NCI-H69 (cell line): ENCODE results near the gene GDF3.
"Not testable (repeated sequence)": the region's sequence is repeated elsewhere in the genome, so short reads cannot be mapped to it uniquely, and the experiment has no call there.

Source experiments
- DNase-seq: peaks from one replicate; lab custom pipeline; 2025; lab: John Stamatoyannopoulos, UW

The GDF3 gene

GRCh38 chr12:7695566-7696197 is at the start of gene GDF3:
Gene GDF3 (minus strand): TSS chr12:7695775. CDS start chr12:7695728, 47 bp downstream.
- DNase-seq, result no peak

GRCh38 chr12:7732993-7733392 is 37.4 kb upstream of the GDF3 start:
- DNase-seq, result no peak

GRCh38 chr12:7731486-7731885 is 35.9 kb upstream of the GDF3 start:
- DNase-seq, result no peak

- not testable (repeated sequence) for DNase-seq
Observed at GRCh38 chr12:7730984-7731383, 35.4 kb upstream of the GDF3 start.

GRCh38 chr12:7729746-7730145 is 34.2 kb upstream of the GDF3 start:
- no peak for DNase-seq

GRCh38 chr12:7723926-7724325 is 28.4 kb upstream of the GDF3 start:
- no peak for DNase-seq

GRCh38 chr12:7719946-7720730 is 24.6 kb upstream of the GDF3 start:
- no peak for DNase-seq

GRCh38 chr12:7716381-7716780 is 20.8 kb upstream of the GDF3 start:
- DNase-seq, result no peak

GRCh38 chr12:7712841-7713442 is 17.4 kb upstream of the GDF3 start:
- DNase-seq, result no peak

- no peak for DNase-seq
Observed at GRCh38 chr12:7711133-7711532, 15.6 kb upstream of the GDF3 start, which contains the start of gene DPPA3. Gene DPPA3 (plus strand): TSS chr12:7711433. CDS start chr12:7711571, 138 bp downstream.

GRCh38 chr12:7709969-7710675 is 14.5 kb upstream of the GDF3 start:
- DNase-seq, result no peak

GRCh38 chr12:7705846-7706245 is 10.3 kb upstream of the GDF3 start:
- DNase-seq, result no peak

GRCh38 chr12:7695237-7695560 is 376 bp downstream of the GDF3 start:
- DNase-seq, result no peak

- no peak for DNase-seq
Observed at GRCh38 chr12:7694556-7695236, 879 bp downstream of the GDF3 start.

- no peak for DNase-seq
Observed at GRCh38 chr12:7693793-7694192, 1.8 kb downstream of the GDF3 start.

GRCh38 chr12:7681535-7681934 is 14.0 kb downstream of the GDF3 start:
- DNase-seq, result no peak

GRCh38 chr12:7679251-7680045 is 16.1 kb downstream of the GDF3 start:
- no peak for DNase-seq

- DNase-seq, result no peak
Observed at GRCh38 chr12:7678744-7679143, 16.8 kb downstream of the GDF3 start.

- peak; percentile 31 for DNase-seq
Observed at GRCh38 chr12:7677432-7677888, 18.1 kb downstream of the GDF3 start.

- not testable (repeated sequence) for DNase-seq
Observed at GRCh38 chr12:7675455-7675854, 20.1 kb downstream of the GDF3 start.

GRCh38 chr12:7668171-7668570 is 27.4 kb downstream of the GDF3 start:
- DNase-seq, result no peak
